NK-92 treated with Interleukin-12 subunit alpha and Interleukin-12 subunit beta, amount 100 ng/mL, for 24 hours (cell line): ENCODE measurements around the gene TDRD3.
A peak's percentile ranks its signal among the peaks of the same experiment; 100 is the strongest.
"Not testable (repeated sequence)": the region's sequence is repeated elsewhere in the genome, so short reads cannot be mapped to it uniquely, and the experiment has no call there.

Source experiments
- DNase-seq: peaks from one replicate; lab custom pipeline; 2025; lab: John Stamatoyannopoulos, UW

TDRD3 gene

GRCh38 chr13:60396783-60397703 is at the start of gene TDRD3:
TSS of gene TDRD3 (plus strand) at chr13:60397220. CDS start at chr13:60397365, 145 bp downstream.
- peak; percentile 81 for DNase-seq

GRCh38 chr13:60347690-60348089 is 49.3 kb upstream of the TDRD3 start:
- no peak for DNase-seq

- no peak for DNase-seq
Observed at GRCh38 chr13:60348097-60348496, 48.9 kb upstream of the TDRD3 start.

GRCh38 chr13:60351326-60351725 is 45.7 kb upstream of the TDRD3 start:
- DNase-seq: no peak

GRCh38 chr13:60351855-60352615 is 45.0 kb upstream of the TDRD3 start:
- no peak for DNase-seq

GRCh38 chr13:60352644-60353043 is 44.4 kb upstream of the TDRD3 start:
- DNase-seq: no peak

- DNase-seq: no peak
Observed at GRCh38 chr13:60355056-60355455, 42.0 kb upstream of the TDRD3 start.

- no peak for DNase-seq
Observed at GRCh38 chr13:60356970-60357369, 40.0 kb upstream of the TDRD3 start.

GRCh38 chr13:60358453-60358852 is 38.6 kb upstream of the TDRD3 start:
- no peak for DNase-seq

- DNase-seq: no peak
Observed at GRCh38 chr13:60363288-60363687, 33.7 kb upstream of the TDRD3 start.

GRCh38 chr13:60369242-60369641 is 27.8 kb upstream of the TDRD3 start:
- DNase-seq: no peak

GRCh38 chr13:60370343-60370742 is 26.7 kb upstream of the TDRD3 start:
- no peak for DNase-seq

- no peak for DNase-seq
Observed at GRCh38 chr13:60372141-60372540, 24.9 kb upstream of the TDRD3 start.

- DNase-seq: not testable (repeated sequence)
Observed at GRCh38 chr13:60379282-60379681, 17.7 kb upstream of the TDRD3 start.

- no peak for DNase-seq
Observed at GRCh38 chr13:60379837-60380565, 17.0 kb upstream of the TDRD3 start.

- DNase-seq: no peak
Observed at GRCh38 chr13:60384911-60385310, 12.1 kb upstream of the TDRD3 start.

- DNase-seq: no peak
Observed at GRCh38 chr13:60386250-60386649, 10.8 kb upstream of the TDRD3 start.

- no peak for DNase-seq
Observed at GRCh38 chr13:60392131-60392530, 4.9 kb upstream of the TDRD3 start.

- DNase-seq: peak; percentile 90
Observed at GRCh38 chr13:60395971-60396782, 843 bp upstream of the TDRD3 start.

GRCh38 chr13:60397704-60398378 is 821 bp downstream of the TDRD3 start:
- peak; percentile 61 for DNase-seq

- DNase-seq: no peak
Observed at GRCh38 chr13:60398379-60398891, 1.4 kb downstream of the TDRD3 start.
